Activated CD4-positive, alpha-beta T cell treated with anti-CD3 and anti-CD28 coated beads for 4 hours (primary cell): ENCODE data around the gene ZNF407.

Experiments used
- DNase-seq, 2 donors: peaks; one replicate each; pipeline ENCODE4 v3.0.0-alpha.2; 2020

ZNF407 gene

GRCh38 chr18:74589811-74590210, 7.9 kb upstream of the ZNF407 start:
- no peak for DNase-seq

- no peak for DNase-seq
Observed at GRCh38 chr18:74590671-74591070, 7.0 kb upstream of the ZNF407 start.

GRCh38 chr18:74595431-74595830, 2.2 kb upstream of the ZNF407 start:
- DNase-seq: no peak

GRCh38 chr18:74597034-74597661, 522 bp upstream of the ZNF407 start:
- peak; percentile 62 to 73 for DNase-seq

DNA sequence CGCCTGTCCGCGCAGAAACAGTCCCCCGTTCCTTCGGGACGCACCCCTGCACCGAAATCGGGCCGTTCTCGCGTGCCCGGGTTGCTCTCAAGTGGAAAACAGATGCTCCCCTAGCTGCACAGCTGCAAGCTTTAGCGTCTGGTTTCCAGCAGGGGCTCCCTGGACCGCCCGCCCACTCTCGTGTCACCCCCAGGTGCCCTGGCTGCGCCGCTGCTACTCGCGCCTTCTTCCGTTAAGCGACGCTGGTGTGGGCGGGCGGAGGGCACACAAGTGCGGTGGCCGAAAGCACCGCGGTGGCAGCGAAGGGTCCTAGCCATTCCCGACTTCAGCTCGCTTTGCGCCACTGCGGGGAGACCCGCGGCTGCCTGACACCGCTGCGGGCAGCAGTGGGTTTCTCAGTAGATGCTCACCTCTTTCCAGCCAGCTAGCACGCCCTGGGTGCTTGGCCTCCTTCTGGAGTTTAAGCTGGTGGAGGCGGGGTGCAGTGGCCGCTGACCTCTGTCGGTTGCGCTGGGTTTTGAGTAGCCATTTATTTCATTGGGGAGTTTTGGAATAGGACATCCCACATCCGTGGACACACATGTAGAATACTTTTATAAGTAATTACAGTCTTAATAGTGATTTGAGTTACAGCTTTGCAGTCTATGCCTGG, 806 bp downstream of the ZNF407 start:
- peak; percentile 51 to 65 for DNase-seq

- no peak for DNase-seq
Observed at GRCh38 chr18:74604361-74604760, 6.7 kb downstream of the ZNF407 start.

DNA sequence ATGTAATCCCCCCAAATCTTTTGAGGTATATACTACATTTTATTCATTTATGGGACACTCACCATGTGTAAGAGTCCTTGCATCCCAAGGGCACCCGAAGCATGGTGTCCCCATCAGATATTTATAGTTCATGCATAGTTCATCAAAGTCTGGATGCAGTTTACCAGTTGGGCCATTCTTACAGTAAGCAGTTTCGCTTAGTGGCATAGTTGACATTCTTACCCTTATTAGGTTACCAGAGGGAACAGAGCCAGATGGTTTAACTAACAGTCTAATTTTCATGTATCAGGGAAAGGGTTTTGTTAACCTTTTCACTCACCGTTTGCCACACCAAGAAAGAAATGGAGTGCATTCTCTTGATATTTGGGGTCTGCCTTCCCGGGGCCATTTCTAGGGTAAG, 7.1 kb downstream of the ZNF407 start:
- DNase-seq: no peak

- no peak for DNase-seq
Observed at GRCh38 chr18:74608681-74609080, 11.0 kb downstream of the ZNF407 start.

GRCh38 chr18:74609535-74609934, 11.9 kb downstream of the ZNF407 start:
- no peak for DNase-seq

- DNase-seq: no peak
Observed at GRCh38 chr18:74610051-74610615, 12.5 kb downstream of the ZNF407 start.

DNA sequence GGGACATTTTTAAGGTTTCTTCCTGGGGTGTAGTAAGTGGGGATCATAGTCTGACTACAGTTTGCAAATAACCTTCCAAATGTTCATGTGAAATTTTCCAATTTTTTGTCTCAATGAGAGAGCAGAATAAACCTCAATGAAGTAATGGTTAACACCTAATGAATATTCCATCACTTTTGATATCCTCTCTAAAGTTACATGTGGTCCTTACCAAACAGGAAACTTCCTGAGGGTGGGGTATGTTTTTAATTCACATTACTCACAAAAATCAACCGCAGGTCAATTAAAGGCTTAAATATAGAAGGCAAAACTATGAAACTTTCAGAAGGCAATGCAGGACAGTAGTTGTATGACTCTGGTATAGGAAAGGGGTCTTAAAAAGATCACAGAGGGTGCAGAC, 13.2 kb downstream of the ZNF407 start:
- DNase-seq: no peak

- no peak for DNase-seq
Observed at GRCh38 chr18:74611765-74612164, 14.1 kb downstream of the ZNF407 start.

DNA sequence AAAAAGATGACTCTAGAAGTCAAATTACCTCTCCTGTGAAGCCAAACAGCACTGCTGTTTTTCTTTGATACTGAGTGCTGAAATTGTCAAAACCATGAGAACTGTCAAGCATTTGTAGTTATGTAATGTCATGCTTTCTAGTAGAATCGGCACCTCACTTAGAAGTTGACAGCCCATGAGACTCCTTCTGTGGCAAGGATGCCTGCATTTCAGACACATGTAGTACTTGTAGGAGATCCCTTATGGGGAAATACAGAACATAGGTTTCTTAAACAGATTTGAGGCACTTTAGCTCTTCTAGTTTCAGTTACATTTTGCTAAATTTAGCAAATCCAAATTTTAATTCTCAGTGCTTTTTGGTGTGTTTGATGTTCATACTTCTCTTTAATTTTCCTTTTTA, 15.7 kb downstream of the ZNF407 start:
- no peak for DNase-seq

DNA sequence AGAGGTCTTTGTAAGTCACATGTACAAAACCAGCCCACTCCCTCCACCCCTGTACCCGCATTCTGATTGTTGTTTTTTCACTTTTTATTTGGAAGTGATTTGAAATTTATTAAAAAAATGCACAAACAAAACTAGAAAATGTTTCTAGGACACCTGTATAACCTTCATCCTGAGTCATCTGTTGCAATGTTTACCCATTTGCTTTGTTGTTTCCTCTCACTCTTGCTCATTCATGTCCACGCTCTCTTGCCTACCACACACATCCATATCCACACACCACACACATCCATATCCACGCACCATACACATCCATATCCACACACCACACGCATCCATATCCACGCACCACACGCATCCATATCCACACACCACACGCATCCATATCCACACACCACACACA, 18.8 kb downstream of the ZNF407 start:
- DNase-seq: no peak

- no peak for DNase-seq
Observed at GRCh38 chr18:74617486-74617885, 19.8 kb downstream of the ZNF407 start.

- DNase-seq: no peak
Observed at GRCh38 chr18:74622072-74622471, 24.4 kb downstream of the ZNF407 start.

DNA sequence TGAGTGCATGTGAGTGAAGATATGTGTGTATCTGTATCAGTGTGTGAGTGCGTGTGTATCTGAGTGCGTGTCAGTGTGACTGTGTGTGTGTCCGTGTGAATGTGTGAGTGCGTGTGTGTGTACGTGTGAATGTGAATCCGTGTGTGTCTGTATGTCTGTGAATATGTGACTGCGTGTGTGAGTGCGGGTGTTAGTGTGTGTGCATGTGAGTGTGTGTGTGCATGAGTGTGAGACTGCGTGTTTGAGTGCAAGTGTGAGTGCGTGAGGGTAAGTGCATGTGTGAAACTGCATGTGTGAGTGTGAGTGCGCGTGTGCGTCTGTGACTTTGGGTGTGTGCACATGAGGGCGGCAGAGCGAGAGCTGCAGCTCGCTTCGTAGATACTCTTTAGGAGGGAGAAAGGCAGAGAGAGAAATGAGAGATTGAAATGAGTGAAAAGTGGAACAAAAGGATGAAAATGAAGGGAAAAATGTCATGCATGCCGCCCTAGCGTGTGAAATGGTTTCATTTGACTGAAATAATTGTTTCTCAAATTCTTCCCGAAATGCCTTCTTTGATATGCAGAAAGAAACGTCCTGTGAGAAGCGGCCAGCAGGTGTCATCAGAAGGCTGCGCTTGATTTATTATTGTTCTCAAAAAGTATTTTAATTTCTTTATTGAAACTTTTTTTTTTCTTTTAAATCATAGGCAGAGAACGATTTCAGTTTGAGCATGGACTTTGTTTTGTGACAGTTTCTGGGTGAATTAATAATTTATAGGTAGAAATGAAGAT, 25.6 kb downstream of the ZNF407 start:
- peak in 1 of 2 donors; percentile 27 for DNase-seq

GRCh38 chr18:74624466-74624865, 26.8 kb downstream of the ZNF407 start:
- DNase-seq: no peak

DNA sequence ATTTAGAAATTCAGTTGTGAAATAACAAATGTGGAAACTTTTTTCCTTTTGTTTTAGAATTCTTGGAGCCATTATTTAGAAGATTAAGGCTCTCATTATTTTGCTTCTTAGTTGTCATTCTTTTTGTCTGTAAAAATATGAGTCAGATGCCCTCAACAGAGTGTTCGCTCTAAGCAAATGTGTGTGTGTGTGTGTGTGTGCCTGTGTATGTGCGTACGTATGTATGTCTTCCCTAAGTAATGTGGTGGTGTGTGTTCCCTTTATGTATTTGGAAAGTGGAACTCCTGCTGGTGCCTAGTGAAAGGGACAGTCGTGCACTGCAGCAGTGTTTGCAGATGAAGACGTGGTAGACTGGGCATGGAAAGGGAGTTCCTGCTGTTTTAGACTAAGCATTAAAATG, 27.5 kb downstream of the ZNF407 start:
- no peak for DNase-seq

- no peak for DNase-seq
Observed at GRCh38 chr18:74626049-74626874, 28.6 kb downstream of the ZNF407 start.

GRCh38 chr18:74630804-74631203, 33.1 kb downstream of the ZNF407 start:
- DNase-seq: no peak

- no peak for DNase-seq
Observed at GRCh38 chr18:74631212-74631611, 33.5 kb downstream of the ZNF407 start.
